ENCODE measurements around the gene ATP10A. TPM values are rescaled to one million over a fixed set of nuclear protein-coding genes. Genes with fewer than 3 reads are reported as not detected.

ATP10A gene
- total and polyA plus RNA-seq, 8 donors, result 1.5 to 15.2 (median 3.2) TPM

DNA sequence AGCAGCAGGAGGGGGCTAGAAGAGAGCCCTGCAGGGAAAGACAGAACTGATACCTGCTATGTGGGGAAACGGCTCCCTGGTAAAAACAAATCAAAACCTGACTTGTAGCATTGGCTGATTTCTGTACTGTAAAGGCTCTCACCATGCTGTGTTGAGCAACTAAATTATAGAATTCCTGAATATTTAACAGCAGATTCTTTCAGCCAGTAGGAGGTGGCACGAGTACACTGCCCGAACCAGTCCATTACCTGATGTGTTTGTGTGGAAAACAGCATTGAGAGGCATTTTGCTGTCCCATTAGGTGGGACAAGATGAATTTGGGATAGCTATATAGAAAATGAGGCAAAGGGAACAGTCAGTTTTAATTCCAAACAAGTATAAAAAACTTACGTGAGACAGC, 201.2 kb downstream of the ATP10A start:
- H3K4me3 ChIP-seq, result no peak overlapping the region
- no peak for DNase-seq
- 42 to 58% (median 53%) methylated on average over 4 of the region's 4 CpGs for WGBS, 5 donors
- no peaks in the 10 kb centered on the region for H3K27me3 ChIP-seq
- H3K27ac ChIP-seq, result no peak overlapping the region
- H3K4me1 ChIP-seq, result no peaks in the 10 kb centered on the region
- H3K9me3 ChIP-seq, result peaks cover 0 to 10% (median 3%) of the 10 kb centered on the region in 4 donors
- intact Hi-C loops (cut with DNase I; ENCODE audit: low total_unique reads), result no loop called here
- TF ChIP-seq POLR2A (IDR thresholded peaks at IDR 0.05), result no peak
- TF ChIP-seq EP300 (IDR thresholded peaks at IDR 0.05), result no peak
- TF ChIP-seq, protein P1, sequence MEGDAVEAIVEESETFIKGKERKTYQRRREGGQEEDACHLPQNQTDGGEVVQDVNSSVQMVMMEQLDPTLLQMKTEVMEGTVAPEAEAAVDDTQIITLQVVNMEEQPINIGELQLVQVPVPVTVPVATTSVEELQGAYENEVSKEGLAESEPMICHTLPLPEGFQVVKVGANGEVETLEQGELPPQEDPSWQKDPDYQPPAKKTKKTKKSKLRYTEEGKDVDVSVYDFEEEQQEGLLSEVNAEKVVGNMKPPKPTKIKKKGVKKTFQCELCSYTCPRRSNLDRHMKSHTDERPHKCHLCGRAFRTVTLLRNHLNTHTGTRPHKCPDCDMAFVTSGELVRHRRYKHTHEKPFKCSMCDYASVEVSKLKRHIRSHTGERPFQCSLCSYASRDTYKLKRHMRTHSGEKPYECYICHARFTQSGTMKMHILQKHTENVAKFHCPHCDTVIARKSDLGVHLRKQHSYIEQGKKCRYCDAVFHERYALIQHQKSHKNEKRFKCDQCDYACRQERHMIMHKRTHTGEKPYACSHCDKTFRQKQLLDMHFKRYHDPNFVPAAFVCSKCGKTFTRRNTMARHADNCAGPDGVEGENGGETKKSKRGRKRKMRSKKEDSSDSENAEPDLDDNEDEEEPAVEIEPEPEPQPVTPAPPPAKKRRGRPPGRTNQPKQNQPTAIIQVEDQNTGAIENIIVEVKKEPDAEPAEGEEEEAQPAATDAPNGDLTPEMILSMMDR (IDR thresholded peaks at IDR 0.05), result no peak
- TF ChIP-seq POLR2AphosphoS5 (IDR thresholded peaks at IDR 0.05), result no peak
- no peaks in the 10 kb centered on the region for H3K36me3 ChIP-seq

DNA sequence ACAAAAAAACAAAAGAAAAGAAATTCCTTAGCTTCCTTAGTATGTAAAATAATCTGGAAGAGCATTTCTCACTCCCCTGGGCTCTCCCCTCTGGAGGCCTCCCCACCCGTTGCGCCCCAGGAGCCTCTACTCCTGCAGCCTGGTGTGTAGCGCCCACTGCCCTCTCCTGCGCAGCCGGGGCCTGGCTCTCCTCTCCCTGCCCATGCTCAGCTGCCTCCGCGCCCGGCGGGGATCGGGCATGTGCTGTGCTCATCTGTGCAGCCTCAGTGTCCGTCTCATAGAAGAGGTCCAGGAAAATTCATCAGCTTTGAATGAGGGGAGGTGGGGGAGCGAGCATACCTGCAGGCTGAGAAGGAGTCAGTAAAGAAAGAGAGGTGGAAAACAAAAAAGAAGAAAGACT, 203.9 kb downstream of the ATP10A start:
- Histone ChIP-seq H3K27me3 (no peaks in the 10 kb centered on the region), H3K4me3 (no peak overlapping the region), H3K27ac (no peak overlapping the region), H3K4me1 (no peaks in the 10 kb centered on the region), H3K9me3 (peaks cover 0 to 13% (median 4%) of the 10 kb centered on the region in 4 donors), H3K36me3 (no peaks in the 10 kb centered on the region)
- intact Hi-C loops (cut with DNase I; ENCODE audit: low total_unique reads), result no loop called here
- no peak for DNase-seq
- 91 to 95% (median 93%) methylated on average over 11 to 12 of the region's 12 CpGs for WGBS, 5 donors
- TF ChIP-seq POLR2A (IDR thresholded peaks at IDR 0.05), result no peak
- TF ChIP-seq, protein P1 (IDR thresholded peaks at IDR 0.05), result no peak
- TF ChIP-seq EP300 (IDR thresholded peaks at IDR 0.05), result no peak
- no peak for TF ChIP-seq POLR2AphosphoS5 (IDR thresholded peaks at IDR 0.05)

DNA sequence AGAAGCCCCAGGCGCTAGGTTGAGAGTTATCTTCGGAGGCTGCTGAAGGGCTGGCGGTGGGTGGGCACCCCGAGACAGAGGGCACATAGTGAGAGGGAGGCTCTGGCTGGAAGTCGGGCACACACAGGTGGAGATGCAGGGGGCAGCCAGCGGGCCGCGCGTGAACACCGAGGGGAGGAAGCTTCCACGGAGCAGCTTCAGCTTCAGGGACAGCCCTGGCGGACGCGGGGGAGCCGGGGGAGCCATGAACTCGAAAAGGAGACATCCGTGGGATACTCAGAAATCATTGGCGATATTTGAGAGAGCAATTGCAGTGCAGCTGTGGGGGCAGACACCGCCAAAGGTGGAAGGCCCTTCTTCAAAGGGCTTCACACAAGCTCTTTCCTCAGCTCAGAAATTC, 204.6 kb downstream of the ATP10A start:
- 92 to 96% (median 95%) methylated on average over 19 of the region's 19 CpGs for WGBS, 5 donors
- H3K27me3 ChIP-seq, result no peaks in the 10 kb centered on the region
- H3K27ac ChIP-seq, result no peak overlapping the region
- no peaks in the 10 kb centered on the region for H3K36me3 ChIP-seq
- intact Hi-C loops (cut with DNase I; ENCODE audit: low total_unique reads), result no loop called here
- DNase-seq, result no peak
- H3K4me3 ChIP-seq, result no peak overlapping the region
- H3K4me1 ChIP-seq, result no peaks in the 10 kb centered on the region
- TF ChIP-seq EP300 (IDR thresholded peaks at IDR 0.05), result no peak
- no peak for TF ChIP-seq POLR2A (IDR thresholded peaks at IDR 0.05)
- TF ChIP-seq, protein P1 (IDR thresholded peaks at IDR 0.05), result no peak
- TF ChIP-seq POLR2AphosphoS5 (IDR thresholded peaks at IDR 0.05), result no peak
- peaks cover 0 to 13% (median 4%) of the 10 kb centered on the region in 4 donors for H3K9me3 ChIP-seq

DNA sequence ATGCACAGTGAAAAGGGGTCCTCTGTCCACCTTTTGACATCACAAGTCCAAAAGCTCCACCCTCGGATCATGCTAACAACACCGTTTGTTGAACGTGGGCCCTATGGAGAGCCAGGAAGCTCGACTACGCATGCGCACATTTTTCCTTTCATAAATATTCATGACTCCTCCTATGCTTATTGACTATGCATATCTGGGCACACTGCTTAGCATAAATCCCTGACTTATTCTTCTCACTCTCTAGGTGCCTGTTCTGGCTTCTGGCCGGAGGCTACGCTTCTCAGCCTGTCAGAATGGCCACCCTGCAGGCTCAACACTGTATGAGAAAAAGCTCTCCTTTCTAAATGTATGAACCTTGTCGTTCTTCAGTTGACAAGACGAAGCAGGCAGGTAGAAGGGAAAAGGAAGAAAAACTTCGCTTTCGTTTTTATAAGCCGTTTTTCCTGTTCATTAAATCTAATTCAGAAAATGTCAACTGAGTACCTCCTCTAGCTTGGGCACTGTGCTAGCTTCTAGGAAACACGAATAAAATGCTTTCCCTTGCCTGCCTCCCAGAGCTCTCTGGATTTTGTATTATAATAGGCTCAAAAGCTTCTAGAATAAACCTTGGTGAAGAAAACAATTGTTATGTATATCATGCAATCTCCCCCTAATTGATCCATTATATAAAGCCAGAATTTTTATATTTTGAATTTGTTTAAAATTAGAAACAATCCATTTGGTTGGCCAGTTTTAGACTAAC, 207.7 kb downstream of the ATP10A start:
- Histone ChIP-seq H3K4me3 (no peak overlapping the region), H3K36me3 (no peaks in the 10 kb centered on the region), H3K27ac (no peak overlapping the region), H3K27me3 (no peaks in the 10 kb centered on the region), H3K9me3 (peaks cover 0 to 13% (median 4%) of the 10 kb centered on the region in 4 donors), H3K4me1 (no peaks in the 10 kb centered on the region)
- 81 to 86% (median 85%) methylated on average over 14 of the region's 14 CpGs for WGBS, 5 donors
- TF ChIP-seq, protein P1 (IDR thresholded peaks at IDR 0.05), result no peak
- TF ChIP-seq POLR2AphosphoS5 (IDR thresholded peaks at IDR 0.05) (no peak), POLR2A (IDR thresholded peaks at IDR 0.05) (no peak), EP300 (IDR thresholded peaks at IDR 0.05) (no peak)
- DNase-seq, result no peak
- intact Hi-C loops (cut with DNase I; ENCODE audit: low total_unique reads), result no loop called here

Data from stomach (tissue), 9 donors.